Duodenal mucosa (tissue), 2 donors: ENCODE results near the gene COG4.

Experiments
- H3K27ac ChIP-seq: one replicate; pipeline ENCODE4 v1.7.0; 2013; ENCODE audit warnings: low read depth, low read length
- H3K27me3 ChIP-seq, 2 donors: one replicate each; pipeline ENCODE4 v1.7.0; 2013; ENCODE audit warnings: low read length in 2 of 2, control low read depth in 1 of 2; ENCODE audit not compliant: insufficient read depth in 2 of 2, control insufficient read depth in 1 of 2
- H3K36me3 ChIP-seq, 2 donors: one replicate each; pipeline ENCODE4 v1.7.0; 2013; ENCODE audit warnings: low read length in 2 of 2, control low read depth in 1 of 2; ENCODE audit not compliant: insufficient read depth in 2 of 2, control insufficient read depth in 1 of 2
- H3K4me1 ChIP-seq, 2 donors: one replicate each; pipeline ENCODE4 v1.7.0; 2013; ENCODE audit warnings: low read length in 2 of 2, control low read depth in 1 of 2; ENCODE audit not compliant: insufficient read depth in 2 of 2, control insufficient read depth in 1 of 2
- H3K4me3 ChIP-seq, 2 donors: one replicate each; pipeline ENCODE4 v1.7.0; 2013; ENCODE audit warnings: low read length in 2 of 2, low read depth in 1 of 2
- H3K9ac ChIP-seq, 2 donors: one replicate each; pipeline ENCODE4 v1.7.0; 2013; ENCODE audit warnings: low read length in 2 of 2, low read depth in 1 of 2
- H3K9me3 ChIP-seq, 2 donors: one replicate each; pipeline ENCODE4 v1.7.0; 2013; ENCODE audit warnings: low read length in 2 of 2, control low read depth in 1 of 2; ENCODE audit not compliant: control insufficient read depth in 1 of 2

The COG4 gene

GRCh38 chr16:70437017-70437581 lies 86.3 kb downstream of the COG4 start:
- Histone ChIP-seq H3K4me1 (peaks cover 45 to 55% of the 10 kb centered on the region in 2 donors), H3K9ac (no peak overlapping the region), H3K9me3 (no peaks in the 10 kb centered on the region), H3K27me3 (no peaks in the 10 kb centered on the region), H3K4me3 (peak overlapping the region; percentile 70 to 73), H3K36me3 (no peaks in the 10 kb centered on the region), H3K27ac (no peak overlapping the region)

- no peaks in the 10 kb centered on the region for H3K9me3 ChIP-seq
- no peak overlapping the region for H3K9ac ChIP-seq
- no peak overlapping the region for H3K4me3 ChIP-seq
- peaks cover 60 to 70% of the 10 kb centered on the region in 2 donors for H3K4me1 ChIP-seq
- H3K36me3 ChIP-seq, result no peaks in the 10 kb centered on the region
- no peaks in the 10 kb centered on the region for H3K27me3 ChIP-seq
- no peak overlapping the region for H3K27ac ChIP-seq
Measured at GRCh38 chr16:70434484-70435260, 88.7 kb downstream of the COG4 start.

- no peaks in the 10 kb centered on the region for H3K27me3 ChIP-seq
- peak overlapping the region; percentile 30 for H3K27ac ChIP-seq
- peak overlapping the region in 1 of 2 donors; percentile 42 for H3K4me3 ChIP-seq
- H3K36me3 ChIP-seq, result no peaks in the 10 kb centered on the region
- peaks cover 66 to 73% of the 10 kb centered on the region in 2 donors for H3K4me1 ChIP-seq
- H3K9ac ChIP-seq, result peak overlapping the region in 1 of 2 donors; percentile 26
- no peaks in the 10 kb centered on the region for H3K9me3 ChIP-seq
Measured at GRCh38 chr16:70433458-70434103, 89.8 kb downstream of the COG4 start.

GRCh38 chr16:70432723-70433457 lies 90.5 kb downstream of the COG4 start:
- Histone ChIP-seq H3K9ac (peak overlapping the region in 1 of 2 donors; percentile 26), H3K4me3 (peak overlapping the region; percentile 18 to 42), H3K4me1 (peaks cover 68 to 75% of the 10 kb centered on the region in 2 donors)

GRCh38 chr16:70432356-70432722 lies 91.0 kb downstream of the COG4 start:
- H3K9me3 ChIP-seq, result no peaks in the 10 kb centered on the region
- no peak overlapping the region for H3K27ac ChIP-seq
- no peak overlapping the region for H3K4me3 ChIP-seq
- H3K9ac ChIP-seq, result no peak overlapping the region
- H3K4me1 ChIP-seq, result peaks cover 68 to 74% of the 10 kb centered on the region in 2 donors
- no peaks in the 10 kb centered on the region for H3K27me3 ChIP-seq
- H3K36me3 ChIP-seq, result no peaks in the 10 kb centered on the region

More at GRCh38 chr16:70432723-70433457, 90.5 kb downstream of the COG4 start:
- no peaks in the 10 kb centered on the region for H3K9me3 ChIP-seq
- H3K27me3 ChIP-seq, result no peaks in the 10 kb centered on the region
- H3K36me3 ChIP-seq, result no peaks in the 10 kb centered on the region
- peak overlapping the region; percentile 30 for H3K27ac ChIP-seq

GRCh38 chr16:70430667-70431536 lies 92.5 kb downstream of the COG4 start:
- Histone ChIP-seq H3K9ac (peak overlapping the region; percentile 15 to 40), H3K27ac (peak overlapping the region; percentile 39), H3K27me3 (no peaks in the 10 kb centered on the region), H3K4me1 (peaks cover 64 to 65% of the 10 kb centered on the region in 2 donors), H3K4me3 (peak overlapping the region in 1 of 2 donors; percentile 16), H3K36me3 (no peaks in the 10 kb centered on the region), H3K9me3 (no peaks in the 10 kb centered on the region)
